ENCODE data around the gene FFAR1. TPM values are rescaled to one million over a fixed set of nuclear protein-coding genes. Genes with fewer than 3 reads are reported as not detected.

Gene FFAR1
- total and polyA plus RNA-seq, 2 of the 8 experiments (the other 6 are each of a cell fraction or from before 2014, with no cell fraction given), result not detected

DNA sequence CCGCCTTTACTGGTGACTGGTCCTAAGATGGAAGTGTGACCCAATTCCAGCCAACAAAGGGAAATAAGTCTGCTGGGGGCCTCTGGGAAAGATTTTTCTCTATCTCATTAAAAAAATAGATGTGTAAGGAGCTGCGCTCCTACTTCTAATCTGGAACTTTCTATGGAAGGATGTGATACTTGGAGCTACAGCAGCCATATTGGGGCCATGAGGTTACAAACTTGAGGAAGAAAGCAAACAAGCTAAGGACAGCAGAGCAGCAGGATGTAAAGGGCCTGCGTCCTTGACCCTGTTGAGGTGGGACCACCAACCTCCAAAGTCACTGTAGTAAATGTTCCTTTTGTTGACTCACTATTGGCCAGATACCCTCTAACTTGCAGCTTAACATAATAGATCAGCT is 30.7 kb downstream of the FFAR1 start:
- H3K79me1 ChIP-seq (ENCODE audit: low read depth, low read length), result no peaks in the 10 kb centered on the region
- no peak overlapping the region for H3K56ac ChIP-seq (replicated peaks; ENCODE audit: insufficient read length, low read depth, low read length)
- no peak overlapping the region for H2AK5ac ChIP-seq (ENCODE audit: low read depth, low read length)
- H2BK120ac ChIP-seq (replicated peaks; ENCODE audit: low read depth, low read length), result no peak overlapping the region
- H3K4ac ChIP-seq (replicated peaks; ENCODE audit: insufficient read length, low read depth, low read length), result no peak overlapping the region
- 91% methylated on average over 3 of the region's 3 CpGs; no CpG with 5 or more reads in 1 of the 2 experiments for WGBS, 2 experiments (ENCODE audit: extremely low coverage in 1 of 2, insufficient coverage in 1 of 2, insufficient read length in 1 of 2, insufficient replicate concordance in 2 of 2, low coverage in 1 of 2, low lambda C conversion rate in 2 of 2, missing lambda C conversion rate in 1 of 2)
- ChIA-PET POLR2A (ENCODE audit: partially characterized antibody) (no interaction called here), CTCF (ENCODE audit: partially characterized antibody) (interaction anchor here (1.1 to 3.0 kb wide), 6 partner anchors 14 to 117 kb away, joined by 3 to 16 read pairs (median 5); partner anchors contain the start of gene FFAR3)
- FAIRE-seq, result no peak
- no peak overlapping the region for H2BK12ac ChIP-seq (ENCODE audit: low read depth, low read length)
- no peaks in the 10 kb centered on the region for H3K79me2 ChIP-seq (ENCODE audit: control insufficient read depth in 1 of 2, insufficient read depth in 2 of 2, low read length in 2 of 2)
- no peak overlapping the region for H3K4me2 ChIP-seq (ENCODE audit: insufficient read depth in 1 of 2, low read depth in 2 of 2, low read length in 2 of 2)
- H3K36me3 ChIP-seq (ENCODE audit: control insufficient read depth in 2 of 4, insufficient read depth in 4 of 4, low read length in 3 of 4), result no peaks in the 10 kb centered on the region
- H2BK20ac ChIP-seq (ENCODE audit: low read length), result no peak overlapping the region
- no peaks in the 10 kb centered on the region for H3K4me1 ChIP-seq (replicated peaks in 1 of 4; ENCODE audit: control insufficient read depth in 3 of 4, insufficient read depth in 4 of 4, low read length in 3 of 4)
- H3K4me3 ChIP-seq (ENCODE audit: extremely low read depth in 1 of 4, insufficient read depth in 2 of 4, low read depth in 3 of 4, low read length in 4 of 4), result no peak overlapping the region
- H4K20me1 ChIP-seq (replicated peaks in 1 of 2; ENCODE audit: control insufficient read depth in 1 of 2, insufficient read depth in 2 of 2, low read length in 2 of 2), result no peaks in the 10 kb centered on the region
- peaks cover 0 to 2% (median 0%) of the 10 kb centered on the region in 4 experiments; a peak in 2 of 7 replicates for H3K27me3 ChIP-seq (replicated peaks in 1 of 4; ENCODE audit: control insufficient read depth in 3 of 4, extremely low read depth in 1 of 4, insufficient read depth in 3 of 4, low read length in 3 of 4)
- no peak overlapping the region for H3K18ac ChIP-seq (ENCODE audit: extremely low read depth, low read length)
- H4K8ac ChIP-seq (ENCODE audit: extremely low read depth, insufficient read depth, low read length), result no peak overlapping the region
- H3K23me2 ChIP-seq (ENCODE audit: low read depth, low read length), result no peaks in the 10 kb centered on the region
- H3K27ac ChIP-seq (ENCODE audit: low read depth, low read length), result no peak overlapping the region
- no peak overlapping the region for H3K9ac ChIP-seq (replicated peaks in 1 of 4; ENCODE audit: extremely low read depth in 1 of 4, low read depth in 3 of 4, low read length in 3 of 4)
- no peak overlapping the region for H3K23ac ChIP-seq (ENCODE audit: insufficient read length)
- no peak for DNase-seq (ENCODE audit: low read depth in 1 of 2, low spot score in 2 of 2)
- no peak overlapping the region for H4K5ac ChIP-seq (ENCODE audit: insufficient read length, low read depth, low read length)
- H3K14ac ChIP-seq (ENCODE audit: insufficient read length), result no peak overlapping the region
- H4K91ac ChIP-seq (replicated peaks; ENCODE audit: insufficient read length, low read length), result no peak overlapping the region
- H2AFZ ChIP-seq (ENCODE audit: low read length), result no peak overlapping the region
- H2BK15ac ChIP-seq (ENCODE audit: low read length), result no peak overlapping the region
- no peak overlapping the region for H2BK5ac ChIP-seq (ENCODE audit: low read depth, low read length)
- H3K9me3 ChIP-seq (ENCODE audit: insufficient read depth in 2 of 2, low read depth in 1 of 2, low read length in 1 of 2), result peaks cover 6 to 7% of the 10 kb centered on the region in 2 experiments; a peak in 2 of 4 replicates
- TF ChIP-seq POLR2AphosphoS5 (IDR thresholded peaks at IDR 0.05; ENCODE audit: low read depth, low read length) (no peak), CTBP2 (IDR thresholded peaks at IDR 0.05; ENCODE audit: borderline replicate concordance, insufficient read depth, insufficient read length, low read length) (no peak), RXRA (IDR thresholded peaks at IDR 0.05; ENCODE audit: insufficient read depth, low read depth, low read length) (no peak), SP4 (IDR thresholded peaks at IDR 0.05; ENCODE audit: low read length) (no peak), SP1 (IDR thresholded peaks at IDR 0.05; ENCODE audit: low read depth, low read length) (no peak), EZH2 (IDR thresholded peaks at IDR 0.05; ENCODE audit: low read depth, low read length, severe bottlenecking) (no peak), SIX5 (IDR thresholded peaks at IDR 0.05; ENCODE audit: low read depth, low read length) (no peak), SRF (IDR thresholded peaks at IDR 0.05; ENCODE audit: low read depth, low read length) (no peak), EP300 (IDR thresholded peaks at IDR 0.05; ENCODE audit: borderline replicate concordance in 1 of 2, low read depth in 2 of 2, low read length in 2 of 2) (no peak)
